ENCODE data around the gene TTLL3.

DNA sequence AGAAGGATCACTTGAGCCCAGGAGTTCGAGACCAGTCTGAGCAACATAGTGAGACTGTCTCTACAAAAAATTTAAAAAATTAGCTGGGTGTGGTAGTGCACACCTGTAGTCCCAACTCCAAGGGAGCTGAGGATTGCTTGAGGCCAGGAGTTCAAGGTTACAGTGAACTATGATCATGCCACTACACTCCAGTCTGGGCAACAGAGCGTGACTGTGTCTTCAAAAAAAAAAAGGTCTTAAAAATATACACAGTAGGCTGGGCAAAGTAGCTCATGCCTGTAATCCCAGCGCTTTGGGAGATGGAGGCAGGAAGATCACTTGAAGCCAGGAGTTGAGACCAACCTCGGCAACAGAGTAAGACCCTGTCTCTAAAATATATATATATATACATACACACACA, 29.2 kb upstream of the TTLL3 start:
- TF ChIP-seq POLR2A (IDR thresholded peaks at IDR 0.05) = no peak
- TF ChIP-seq, protein P1, sequence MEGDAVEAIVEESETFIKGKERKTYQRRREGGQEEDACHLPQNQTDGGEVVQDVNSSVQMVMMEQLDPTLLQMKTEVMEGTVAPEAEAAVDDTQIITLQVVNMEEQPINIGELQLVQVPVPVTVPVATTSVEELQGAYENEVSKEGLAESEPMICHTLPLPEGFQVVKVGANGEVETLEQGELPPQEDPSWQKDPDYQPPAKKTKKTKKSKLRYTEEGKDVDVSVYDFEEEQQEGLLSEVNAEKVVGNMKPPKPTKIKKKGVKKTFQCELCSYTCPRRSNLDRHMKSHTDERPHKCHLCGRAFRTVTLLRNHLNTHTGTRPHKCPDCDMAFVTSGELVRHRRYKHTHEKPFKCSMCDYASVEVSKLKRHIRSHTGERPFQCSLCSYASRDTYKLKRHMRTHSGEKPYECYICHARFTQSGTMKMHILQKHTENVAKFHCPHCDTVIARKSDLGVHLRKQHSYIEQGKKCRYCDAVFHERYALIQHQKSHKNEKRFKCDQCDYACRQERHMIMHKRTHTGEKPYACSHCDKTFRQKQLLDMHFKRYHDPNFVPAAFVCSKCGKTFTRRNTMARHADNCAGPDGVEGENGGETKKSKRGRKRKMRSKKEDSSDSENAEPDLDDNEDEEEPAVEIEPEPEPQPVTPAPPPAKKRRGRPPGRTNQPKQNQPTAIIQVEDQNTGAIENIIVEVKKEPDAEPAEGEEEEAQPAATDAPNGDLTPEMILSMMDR (IDR thresholded peaks at IDR 0.05) = no peak

Data from Peyer's patch (tissue), 4 donors.